GM19455 (cell line): ENCODE data around the gene FBXO10.
A peak's percentile ranks its signal among the peaks of the same experiment; 100 is the strongest.

Experiments
- ATAC-seq: cut with Tn5 transposase; IDR thresholded peaks from one replicate; pipeline ENCODE4 v1.9.1; 2021; ENCODE audit not compliant: unreplicated experiment

Gene FBXO10

GRCh38 chr9:37551468-37551867 lies 24.7 kb downstream of the FBXO10 start:
- no peak for ATAC-seq

- no peak for ATAC-seq
These were observed 25.4 kb downstream of the FBXO10 start for GRCh38 chr9:37550781-37551180.

GRCh38 chr9:37549527-37549926 lies 26.7 kb downstream of the FBXO10 start:
- ATAC-seq, result no peak

- ATAC-seq, result no peak
These were observed 28.8 kb downstream of the FBXO10 start for GRCh38 chr9:37547328-37547878.

DNA sequence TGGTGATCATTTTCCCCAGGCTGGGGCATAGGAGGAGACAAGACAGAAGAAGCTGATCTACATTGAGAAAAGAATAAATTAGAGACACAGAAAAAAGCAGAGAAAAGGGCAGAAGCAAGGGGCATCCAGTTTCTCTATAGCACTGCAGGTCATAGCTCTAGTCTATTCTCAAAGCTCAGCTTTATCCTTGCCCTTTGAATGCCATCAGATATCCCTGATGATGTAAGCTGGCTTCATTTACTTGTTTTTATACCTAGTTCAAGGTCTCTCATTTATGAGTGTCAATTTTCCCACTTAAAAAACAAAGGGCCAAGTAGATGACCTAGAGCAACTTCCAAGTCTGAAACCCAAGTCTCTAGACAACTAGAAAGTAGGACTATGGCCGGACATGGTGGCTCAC lies 32.7 kb downstream of the FBXO10 start:
- ATAC-seq, result no peak

DNA sequence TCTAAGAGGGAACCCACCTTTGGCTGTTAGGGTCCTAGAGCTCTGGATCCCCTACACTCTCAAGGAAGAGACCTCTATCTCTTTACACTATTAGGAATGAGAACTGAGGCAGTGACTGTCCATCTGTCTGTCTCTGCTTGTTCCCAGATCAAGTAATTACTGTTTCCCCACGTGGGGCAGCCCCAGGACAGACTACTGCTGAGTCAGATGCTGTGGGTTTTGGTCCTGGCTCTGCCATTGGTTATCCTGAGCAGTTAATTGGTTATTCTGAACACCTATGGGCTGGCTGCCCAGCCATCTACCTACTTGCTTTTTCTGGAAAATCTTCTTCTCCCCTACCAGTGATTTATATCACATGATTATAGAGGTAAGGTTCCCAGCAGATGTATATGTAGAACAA lies 33.3 kb downstream of the FBXO10 start:
- ATAC-seq, result no peak

- no peak for ATAC-seq
These were observed 33.7 kb downstream of the FBXO10 start for GRCh38 chr9:37542488-37542887.

- no peak for ATAC-seq
These were observed 34.7 kb downstream of the FBXO10 start for GRCh38 chr9:37541465-37541864.

GRCh38 chr9:37540634-37541033 lies 35.5 kb downstream of the FBXO10 start:
- no peak for ATAC-seq

DNA sequence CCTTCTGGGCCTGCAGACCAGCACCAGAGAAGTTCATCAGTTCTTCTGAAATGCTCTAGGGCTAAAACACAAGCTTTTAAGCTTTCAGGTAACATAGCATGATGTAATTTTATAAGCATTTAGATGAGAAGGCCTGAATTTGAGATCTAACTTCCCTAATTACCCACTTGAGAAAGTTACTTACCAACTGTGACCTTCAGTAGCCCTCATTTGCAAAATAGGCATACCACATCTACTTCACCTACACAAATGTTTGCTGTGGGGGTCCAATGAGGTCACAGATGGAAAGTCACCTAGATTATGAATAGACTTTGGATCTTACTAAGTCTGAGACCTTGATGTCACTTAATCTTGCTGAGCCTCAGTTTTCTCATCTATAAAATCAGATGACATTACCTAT lies 36.5 kb downstream of the FBXO10 start:
- no peak for ATAC-seq

GRCh38 chr9:37538099-37538498 lies 38.1 kb downstream of the FBXO10 start:
- ATAC-seq, result no peak

DNA sequence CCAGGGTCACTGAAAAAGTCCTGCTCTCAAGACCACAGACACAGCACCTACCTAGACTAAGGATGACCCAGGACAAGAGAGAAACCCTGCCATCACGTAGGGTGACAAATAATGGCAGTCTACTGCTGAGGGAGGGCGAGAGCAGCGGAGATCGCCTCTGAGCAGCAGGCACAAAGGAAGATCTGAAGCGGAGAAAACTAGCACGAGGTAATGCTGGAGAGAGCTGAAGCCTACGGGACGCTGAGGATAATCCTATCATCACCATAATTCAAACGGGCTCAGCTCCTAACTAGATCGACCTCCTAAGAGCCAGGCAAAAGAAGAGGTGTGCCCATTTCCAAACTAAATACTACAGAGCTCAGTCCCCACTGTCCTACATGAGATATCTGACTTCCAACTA lies 41.3 kb downstream of the FBXO10 start:
- ATAC-seq, result no peak

- ATAC-seq, result no peak
These were observed 41.8 kb downstream of the FBXO10 start for GRCh38 chr9:37534412-37534811.

- peak; percentile 76 for ATAC-seq
These were observed 44.5 kb downstream of the FBXO10 start for GRCh38 chr9:37531699-37532098.

GRCh38 chr9:37528652-37529471 lies 47.3 kb downstream of the FBXO10 start:
- ATAC-seq, result peak; percentile 55

GRCh38 chr9:37523916-37524315 lies 52.3 kb downstream of the FBXO10 start:
- ATAC-seq, result no peak

GRCh38 chr9:37522971-37523370 lies 53.2 kb downstream of the FBXO10 start:
- ATAC-seq, result no peak

DNA sequence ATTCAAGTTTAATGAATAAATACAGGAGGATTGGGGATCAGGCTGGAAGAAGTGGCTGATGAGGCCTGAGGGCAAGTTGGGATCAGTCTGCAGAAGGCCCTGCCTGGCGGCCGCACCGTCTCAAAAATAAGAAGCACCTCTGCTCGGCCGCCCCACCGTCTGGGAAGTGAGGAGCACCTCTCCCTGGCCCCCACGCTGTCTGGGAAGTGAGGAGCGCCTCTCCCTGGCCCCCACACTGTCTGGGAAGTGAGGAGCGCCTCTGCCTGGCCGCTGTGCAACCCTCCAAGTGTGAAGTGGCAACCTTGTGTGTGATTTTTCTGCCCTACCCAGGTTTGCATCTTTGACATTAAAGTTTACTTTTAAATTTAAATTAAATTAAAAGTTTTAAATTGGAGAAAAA lies 55.1 kb downstream of the FBXO10 start:
- ATAC-seq, result no peak

GRCh38 chr9:37520641-37521040 lies 55.5 kb downstream of the FBXO10 start:
- ATAC-seq, result no peak

GRCh38 chr9:37517923-37518322 lies 58.3 kb downstream of the FBXO10 start:
- ATAC-seq, result no peak

GRCh38 chr9:37515620-37516258 lies 60.4 kb downstream of the FBXO10 start:
- ATAC-seq, result no peak

DNA sequence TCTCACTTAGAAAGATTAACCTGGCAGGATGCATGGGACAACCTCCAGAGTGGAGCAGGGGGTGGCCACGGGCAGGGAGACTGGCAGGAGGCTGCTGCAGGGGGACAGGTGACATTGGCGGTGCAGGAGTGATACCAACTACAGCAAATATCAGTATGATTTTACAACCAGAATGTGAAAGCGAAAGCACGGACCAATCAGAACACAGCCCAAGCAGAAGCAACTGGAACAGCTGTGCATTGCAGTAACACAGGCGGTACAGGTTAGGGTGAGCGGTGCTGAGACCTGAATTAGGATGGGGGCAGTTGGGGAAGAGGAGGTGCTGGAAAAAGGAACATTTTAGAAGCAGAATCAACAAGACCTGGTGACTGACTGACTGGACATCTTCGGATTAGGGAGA lies 61.2 kb downstream of the FBXO10 start:
- ATAC-seq, result no peak
